ENCODE results near the gene AGRN. TPM values are rescaled to one million over a fixed set of nuclear protein-coding genes. Genes with fewer than 3 reads are reported as not detected.

The AGRN gene
- total and polyA plus RNA-seq, 4 donors, result 1.8 to 22.4 (median 16.9) TPM

GRCh38 chr1:995665-996633, 24.0 kb upstream of the AGRN start:
- H3K27me3 ChIP-seq (ENCODE audit: control insufficient read depth in 4 of 4, insufficient read depth in 4 of 4, low read length in 3 of 4), result peaks cover 0 to 11% (median 1%) of the 10 kb centered on the region in 4 donors
- DNase-seq (ENCODE audit: low spot score), result no peak
- TF ChIP-seq HNF4A (conservative IDR thresholded peaks at IDR 0.05) (no peak), RXRA (IDR thresholded peaks at IDR 0.05) (no peak), REST (IDR thresholded peaks at IDR 0.05) (no peak)

GRCh38 chr1:996851-997712, 22.8 kb upstream of the AGRN start:
- H3K27ac ChIP-seq (ENCODE audit: low read depth in 1 of 2, low read length in 2 of 2), result no peak overlapping the region
- H3K4me1 ChIP-seq (ENCODE audit: control insufficient read depth in 4 of 4, insufficient read depth in 4 of 4, low read length in 3 of 4), result peaks cover 0 to 38% (median 23%) of the 10 kb centered on the region in 4 donors
- H3K36me3 ChIP-seq (ENCODE audit: control insufficient read depth in 4 of 4, insufficient read depth in 3 of 4, low read depth in 1 of 4, low read length in 3 of 4), result peaks cover 0 to 1% (median 0%) of the 10 kb centered on the region in 4 donors
- TF ChIP-seq JUND (IDR thresholded peaks at IDR 0.05), result no peak
- peaks cover 0 to 11% (median 1%) of the 10 kb centered on the region in 4 donors for H3K27me3 ChIP-seq (ENCODE audit: control insufficient read depth in 4 of 4, insufficient read depth in 4 of 4, low read length in 3 of 4)
- no peak overlapping the region for H3K9ac ChIP-seq (ENCODE audit: low read depth in 1 of 2, low read length in 2 of 2)
- 54% methylated on average over 24 of the region's 24 CpGs for WGBS
- H3K4me3 ChIP-seq (ENCODE audit: low read depth in 1 of 3, low read length in 3 of 3), result no peak overlapping the region
- H3K9me3 ChIP-seq (ENCODE audit: control insufficient read depth in 4 of 4, low read length in 3 of 4), result peaks cover 0 to 2% (median under 1%) of the 10 kb centered on the region in 4 donors
- DNase-seq (ENCODE audit: low spot score), result no peak

More at GRCh38 chr1:995665-996633, 24.0 kb upstream of the AGRN start:
- Histone ChIP-seq H3K9me3 (ENCODE audit: control insufficient read depth in 4 of 4, low read length in 3 of 4) (peaks cover 0 to 6% (median 4%) of the 10 kb centered on the region in 4 donors), H3K36me3 (ENCODE audit: control insufficient read depth in 4 of 4, insufficient read depth in 3 of 4, low read depth in 1 of 4, low read length in 3 of 4) (peaks cover 0 to 1% (median 0%) of the 10 kb centered on the region in 4 donors), H3K9ac (ENCODE audit: low read depth in 1 of 2, low read length in 2 of 2) (no peak overlapping the region), H3K27ac (ENCODE audit: low read depth in 1 of 2, low read length in 2 of 2) (no peak overlapping the region), H3K4me1 (ENCODE audit: control insufficient read depth in 4 of 4, insufficient read depth in 4 of 4, low read length in 3 of 4) (peaks cover 0 to 34% (median 19%) of the 10 kb centered on the region in 4 donors), H3K4me3 (ENCODE audit: low read depth in 1 of 3, low read length in 3 of 3) (no peak overlapping the region)
- WGBS, result 31% methylated on average over 30 of the region's 30 CpGs

- no peak overlapping the region for H3K9ac ChIP-seq (ENCODE audit: low read depth in 1 of 2, low read length in 2 of 2)
- H3K9me3 ChIP-seq (ENCODE audit: control insufficient read depth in 4 of 4, low read length in 3 of 4), result peaks cover 0 to under 1% (median 0%) of the 10 kb centered on the region in 4 donors
- H3K27ac ChIP-seq (ENCODE audit: low read depth in 1 of 2, low read length in 2 of 2), result no peak overlapping the region
- DNase-seq (ENCODE audit: low spot score), result no peak
- no peak for TF ChIP-seq JUND (IDR thresholded peaks at IDR 0.05)
- no peak for TF ChIP-seq REST (IDR thresholded peaks at IDR 0.05)
- H3K36me3 ChIP-seq (ENCODE audit: control insufficient read depth in 4 of 4, insufficient read depth in 3 of 4, low read depth in 1 of 4, low read length in 3 of 4), result peaks cover 0 to 1% (median 0%) of the 10 kb centered on the region in 4 donors
- H3K4me3 ChIP-seq (ENCODE audit: low read depth in 1 of 3, low read length in 3 of 3), result no peak overlapping the region
- peaks cover 0 to 11% (median 1%) of the 10 kb centered on the region in 4 donors for H3K27me3 ChIP-seq (ENCODE audit: control insufficient read depth in 4 of 4, insufficient read depth in 4 of 4, low read length in 3 of 4)
- H3K4me1 ChIP-seq (ENCODE audit: control insufficient read depth in 4 of 4, insufficient read depth in 4 of 4, low read length in 3 of 4), result peaks cover 0 to 38% (median 23%) of the 10 kb centered on the region in 4 donors
- 57% methylated on average over 3 of the region's 3 CpGs for WGBS
These were observed 22.3 kb upstream of the AGRN start for GRCh38 chr1:997713-997992.
